GM18499 (cell line): ENCODE data around the gene WBP2.
"Not testable (repeated sequence)": the region's sequence is repeated elsewhere in the genome, so short reads cannot be mapped to it uniquely, and the experiment has no call there.

Experiments used
- ATAC-seq: cut with Tn5 transposase; IDR thresholded peaks from one replicate; pipeline ENCODE4 v1.9.1; 2021; ENCODE audit warnings: moderate number of reproducible peaks; ENCODE audit not compliant: insufficient read depth, unreplicated experiment

WBP2 gene

GRCh38 chr17:75819116-75819515 lies 36.0 kb downstream of the WBP2 start:
- ATAC-seq = no peak

DNA sequence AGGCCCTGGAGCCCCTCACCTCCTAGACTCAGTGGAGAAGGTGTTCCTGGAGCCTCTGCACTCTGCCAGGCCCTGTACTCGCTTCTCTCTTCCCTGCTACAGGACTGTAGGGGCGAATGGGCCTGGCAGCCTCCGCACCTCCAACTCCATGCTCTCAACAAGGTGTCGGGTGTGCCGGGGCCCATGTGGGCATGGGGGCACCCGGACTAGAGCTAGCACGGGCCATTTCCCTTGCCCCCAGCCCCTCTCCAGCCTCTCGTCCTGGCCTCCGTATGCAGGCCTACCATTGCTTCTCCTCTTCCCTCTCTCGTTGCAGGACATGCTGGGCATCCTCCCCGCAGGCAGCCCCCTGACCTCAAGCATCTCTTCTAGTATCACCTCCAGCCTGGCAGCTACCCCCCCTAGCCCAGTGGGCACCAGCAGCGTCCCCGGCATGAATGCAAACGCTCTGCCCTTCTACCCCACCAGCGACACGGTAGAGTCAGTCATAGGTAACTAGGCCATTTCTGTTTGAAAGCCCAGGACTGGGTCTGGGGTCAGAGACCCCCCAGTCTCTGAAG lies 36.7 kb downstream of the WBP2 start:
- no peak for ATAC-seq

- ATAC-seq = no peak
Observed at GRCh38 chr17:75817571-75817970, 37.6 kb downstream of the WBP2 start.

GRCh38 chr17:75816693-75817092 lies 38.4 kb downstream of the WBP2 start:
- ATAC-seq = no peak

GRCh38 chr17:75815399-75815798 lies 39.7 kb downstream of the WBP2 start:
- no peak for ATAC-seq

DNA sequence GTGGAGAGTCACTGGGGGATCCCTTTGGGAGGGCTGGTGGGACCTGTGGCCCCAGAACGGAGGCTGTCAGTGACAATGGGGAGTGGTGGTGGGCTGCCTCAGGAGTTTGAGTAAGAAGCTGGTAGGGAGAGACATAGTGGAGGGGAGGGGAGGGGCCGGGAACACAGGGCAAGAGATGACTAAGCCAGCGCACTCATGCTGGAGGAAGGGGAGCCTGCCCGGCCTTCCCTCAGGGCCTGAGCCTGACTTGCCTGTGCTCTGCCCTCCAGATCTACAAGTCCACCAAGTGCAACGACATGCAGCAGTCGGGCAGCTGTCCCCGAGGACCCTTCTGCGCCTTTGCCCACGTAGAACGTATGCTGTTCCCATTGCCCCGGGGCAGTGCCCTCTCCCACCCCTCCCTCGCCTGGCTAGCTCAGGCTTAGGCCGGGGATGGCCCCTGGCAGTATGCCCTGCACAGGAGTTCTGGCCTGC lies 40.2 kb downstream of the WBP2 start:
- no peak for ATAC-seq

DNA sequence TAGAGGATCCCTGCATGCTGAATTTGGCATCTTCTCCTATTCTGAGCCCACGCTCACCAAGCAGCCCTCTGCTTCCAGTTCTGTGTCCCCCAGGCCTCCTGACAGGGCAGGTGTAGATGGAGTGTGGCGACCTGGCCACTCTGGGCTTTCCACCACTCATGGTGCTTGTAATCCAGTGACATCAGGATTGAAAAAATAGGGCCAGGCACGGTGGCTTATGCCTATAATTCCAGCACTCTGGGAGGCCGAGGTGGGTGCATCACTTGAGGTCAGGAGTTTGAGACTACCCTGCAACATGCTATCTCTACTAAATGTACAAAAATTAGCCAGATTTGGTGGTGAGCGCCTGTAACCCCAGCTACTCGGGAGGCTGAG lies 41.1 kb downstream of the WBP2 start:
- no peak for ATAC-seq

GRCh38 chr17:75813081-75814020 lies 41.8 kb downstream of the WBP2 start:
- no peak for ATAC-seq

GRCh38 chr17:75812096-75813013 lies 42.8 kb downstream of the WBP2 start:
- ATAC-seq = no peak

- ATAC-seq = no peak
Observed at GRCh38 chr17:75811174-75811573, 44.0 kb downstream of the WBP2 start.

DNA sequence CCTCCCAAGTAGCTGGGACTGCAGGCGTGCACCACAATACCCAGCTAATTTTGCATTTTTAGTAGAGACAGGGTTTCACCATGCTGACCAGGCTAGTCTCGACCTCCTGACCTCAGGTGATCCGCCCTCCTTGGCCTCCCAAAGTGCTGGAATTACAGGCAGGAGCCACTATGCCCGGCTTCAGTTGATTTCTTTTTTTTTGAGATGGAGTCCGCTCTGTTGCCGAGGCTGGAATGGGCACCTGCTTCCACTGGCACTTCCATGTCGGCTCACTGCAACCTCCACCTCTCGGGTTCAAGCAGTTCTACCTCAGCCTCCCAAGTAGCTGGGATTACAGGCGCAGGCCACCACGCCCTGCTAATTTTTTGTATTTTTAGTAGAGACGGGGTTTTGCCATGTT lies 44.4 kb downstream of the WBP2 start:
- not testable (repeated sequence) for ATAC-seq

- ATAC-seq = no peak
Observed at GRCh38 chr17:75810216-75810615, 44.9 kb downstream of the WBP2 start.

GRCh38 chr17:75809631-75810111 lies 45.5 kb downstream of the WBP2 start:
- ATAC-seq = no peak

GRCh38 chr17:75808905-75809621 lies 46.1 kb downstream of the WBP2 start:
- no peak for ATAC-seq

- ATAC-seq = no peak
Observed at GRCh38 chr17:75808549-75808904, 46.6 kb downstream of the WBP2 start.

GRCh38 chr17:75807861-75808260 lies 47.3 kb downstream of the WBP2 start:
- no peak for ATAC-seq

- ATAC-seq = no peak
Observed at GRCh38 chr17:75806822-75807500, 48.2 kb downstream of the WBP2 start.

DNA sequence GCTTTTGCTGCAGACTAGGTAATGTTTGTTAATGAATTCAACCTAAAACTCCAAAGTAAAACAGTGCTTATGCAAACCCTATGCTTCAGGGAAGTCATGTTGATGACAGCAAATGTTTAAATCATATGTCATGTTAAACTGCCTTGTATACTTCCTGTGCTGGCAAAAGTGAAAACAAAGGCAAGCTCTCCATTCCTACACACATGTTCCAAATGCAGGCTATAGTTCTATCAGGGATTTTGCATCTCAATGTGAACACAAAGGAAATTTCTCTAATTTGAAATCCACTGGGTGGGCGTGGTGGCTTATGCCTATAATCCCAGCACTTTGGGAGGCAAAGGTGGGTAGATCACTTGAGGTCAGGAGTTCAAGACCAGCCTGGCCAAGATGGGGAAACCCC lies 51.3 kb downstream of the WBP2 start:
- no peak for ATAC-seq

GRCh38 chr17:75799402-75799801 lies 55.7 kb downstream of the WBP2 start:
- ATAC-seq = no peak
